Spleen (tissue), 7 donors: ENCODE data around the gene BIN2.
"Not testable (repeated sequence)": the region's sequence is repeated elsewhere in the genome, so short reads cannot be mapped to it uniquely, and the experiment has no call there.

Experiments
- POLR2A ChIP-seq, 3 donors: fragments of 450-650 bp; IDR thresholded peaks; one replicate each; pipeline ENCODE4 v1.5.1; 2017; ENCODE audit warnings: antibody characterized with exemption in 3 of 3, mild to moderate bottlenecking in 1 of 3
- POLR2AphosphoS5 ChIP-seq, 3 donors: sonication (generic); formaldehyde crosslinking; IDR thresholded peaks; one replicate each; pipeline ENCODE4 v1.5.1; 2017; ENCODE audit warnings: antibody characterized with exemption in 3 of 3
- TF ChIP-seq, protein P1 (sequence below), 11 experiments: fragments of 200-600 bp in 7 of 11; fragments of 450-650 bp in 4 of 11; sonication (generic) in 4 of 11; IDR thresholded peaks in 8 of 11; conservative IDR thresholded peaks in 3 of 11; 1 replicate in 7 of 11; 2 replicates in 4 of 11; pipeline versions ENCODE4 v1.4.0 to v1.8.0; 2016 to 2021; ENCODE audit warnings: antibody characterized with exemption in 11 of 11, inconsistent platforms in 4 of 11, mild to moderate bottlenecking in 1 of 11
- donor health status: DM: no; HTN: no; CAD: no; lungs with moderate emphysema.
- donor health status: DM: no; HTN: no; CAD: no.
- donor health status: DM: no; HTN: no; CAD: no.

DNA sequence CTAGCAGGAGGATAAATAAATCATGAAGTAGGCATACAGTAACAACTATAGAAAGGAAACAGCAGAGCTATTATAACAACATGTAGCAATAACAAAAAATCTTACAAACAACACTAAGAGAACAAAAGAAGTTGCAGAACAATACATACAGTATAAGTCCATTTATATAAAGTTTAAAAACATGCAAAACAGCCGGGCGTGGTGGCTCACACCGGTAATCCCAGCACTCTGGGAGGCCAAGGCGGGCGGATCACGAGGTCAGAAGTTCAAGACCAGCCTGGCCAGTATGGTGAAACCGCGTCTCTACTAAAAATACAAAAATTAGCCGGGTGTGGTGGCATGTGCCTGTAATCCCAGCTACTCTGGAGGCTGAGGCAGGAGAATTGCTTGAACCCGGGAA is 29.9 kb downstream of the BIN2 start:
- TF ChIP-seq, protein P1, sequence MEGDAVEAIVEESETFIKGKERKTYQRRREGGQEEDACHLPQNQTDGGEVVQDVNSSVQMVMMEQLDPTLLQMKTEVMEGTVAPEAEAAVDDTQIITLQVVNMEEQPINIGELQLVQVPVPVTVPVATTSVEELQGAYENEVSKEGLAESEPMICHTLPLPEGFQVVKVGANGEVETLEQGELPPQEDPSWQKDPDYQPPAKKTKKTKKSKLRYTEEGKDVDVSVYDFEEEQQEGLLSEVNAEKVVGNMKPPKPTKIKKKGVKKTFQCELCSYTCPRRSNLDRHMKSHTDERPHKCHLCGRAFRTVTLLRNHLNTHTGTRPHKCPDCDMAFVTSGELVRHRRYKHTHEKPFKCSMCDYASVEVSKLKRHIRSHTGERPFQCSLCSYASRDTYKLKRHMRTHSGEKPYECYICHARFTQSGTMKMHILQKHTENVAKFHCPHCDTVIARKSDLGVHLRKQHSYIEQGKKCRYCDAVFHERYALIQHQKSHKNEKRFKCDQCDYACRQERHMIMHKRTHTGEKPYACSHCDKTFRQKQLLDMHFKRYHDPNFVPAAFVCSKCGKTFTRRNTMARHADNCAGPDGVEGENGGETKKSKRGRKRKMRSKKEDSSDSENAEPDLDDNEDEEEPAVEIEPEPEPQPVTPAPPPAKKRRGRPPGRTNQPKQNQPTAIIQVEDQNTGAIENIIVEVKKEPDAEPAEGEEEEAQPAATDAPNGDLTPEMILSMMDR (IDR thresholded peaks at IDR 0.05 in 8 of 11, conservative IDR thresholded peaks at IDR 0.05 in 3 of 11): not testable (repeated sequence)
- TF ChIP-seq POLR2A, POLR2AphosphoS5 (IDR thresholded peaks at IDR 0.05): not testable (repeated sequence)
